ENCODE data around the gene ZNF611.

- TF ChIP-seq CTCF (IDR thresholded peaks at IDR 0.05) (no peak), REST (IDR thresholded peaks at IDR 0.05; ENCODE audit: insufficient read depth in 1 of 2, low read depth in 2 of 2, low read length in 1 of 2) (no peak), POLR2AphosphoS5 (IDR thresholded peaks at IDR 0.05; ENCODE audit: low read depth, low read length) (no peak), TCF7L2 (IDR thresholded peaks at IDR 0.05; ENCODE audit: low read depth, low read length) (no peak), SIN3A (IDR thresholded peaks at IDR 0.05; ENCODE audit: borderline replicate concordance, insufficient read depth, low read depth, low read length) (no peak)
Observed at GRCh38 chr19:52673014-52673413, 61.8 kb downstream of the ZNF611 start.
